Endothelial cell (in vitro differentiated cells): ENCODE measurements around the gene TFIP11. TPM values are rescaled to one million over a fixed set of nuclear protein-coding genes. Genes with fewer than 3 reads are reported as not detected.

Experiments used
- DNase-seq: peaks from one replicate; pipeline ENCODE4 v3.0.0; 2021; ENCODE audit warnings: low spot score
- H3K27ac Mint-ChIP-seq: one replicate; pipeline ENCODE4 v1.8.0; 2021; ENCODE audit warnings: mixed read lengths, inconsistent platforms; ENCODE audit not compliant: unreplicated experiment
- H3K27me3 Mint-ChIP-seq: one replicate; pipeline ENCODE4 v1.8.0; 2021; ENCODE audit warnings: mild to moderate bottlenecking, moderate library complexity, mixed read lengths, inconsistent platforms; ENCODE audit not compliant: unreplicated experiment
- H3K36me3 Mint-ChIP-seq: one replicate; pipeline ENCODE4 v1.8.0; 2021; ENCODE audit warnings: mild to moderate bottlenecking, low read depth, mixed read lengths, inconsistent platforms; ENCODE audit not compliant: unreplicated experiment
- H3K4me1 Mint-ChIP-seq: one replicate; pipeline ENCODE4 v1.8.0; 2021; ENCODE audit warnings: mild to moderate bottlenecking, mixed read lengths, inconsistent platforms; ENCODE audit not compliant: unreplicated experiment
- H3K4me3 Mint-ChIP-seq: one replicate; pipeline ENCODE4 v1.8.0; 2021; ENCODE audit warnings: mild to moderate bottlenecking, mixed read lengths, inconsistent platforms; ENCODE audit not compliant: unreplicated experiment
- H3K9me3 Mint-ChIP-seq: one replicate; pipeline ENCODE4 v1.8.0; 2021; ENCODE audit warnings: mixed read lengths, inconsistent platforms; ENCODE audit not compliant: unreplicated experiment
- CTCF ChIP-seq: fragments of 200-600 bp; sonication (generic); IDR thresholded peaks from one replicate; pipeline ENCODE4 v1.5.0; 2021; ENCODE audit warnings: antibody characterized with exemption; ENCODE audit not compliant: unreplicated experiment
- total RNA-seq: library from RNA; stranded (reverse); fragmentation: NEBNext Ultra II Directional; extraction: Animal tissue kit (Norgen Biotek cat#: 25700); gene quantifications from one replicate; pipeline ENCODE4 v1.2.1, GENCODE V29; 2021; ENCODE audit not compliant: unreplicated experiment

TFIP11 gene
- total RNA-seq, 1 donor from 2014 or later = 38.6 TPM

DNA sequence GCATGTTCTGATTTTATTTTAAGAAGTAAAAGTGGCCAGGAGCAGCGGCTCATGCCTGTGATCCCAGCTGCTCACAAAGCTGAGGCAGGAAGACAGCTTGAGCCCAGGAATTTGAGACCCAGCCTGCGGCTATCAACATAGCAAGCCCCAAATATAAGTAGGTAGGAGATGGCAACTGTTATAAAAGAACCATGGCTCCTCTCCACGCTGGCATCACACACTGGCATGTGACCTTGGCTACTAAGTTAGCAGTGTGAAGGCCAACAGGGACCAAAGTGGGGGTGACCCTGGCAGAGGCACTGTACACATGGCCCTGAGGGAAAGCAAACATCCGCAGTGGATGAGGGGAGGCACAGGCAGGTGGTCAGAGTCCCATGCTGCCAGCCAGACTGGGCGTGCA lies 44.6 kb upstream of the TFIP11 start:
- Mint-ChIP-seq H3K9me3 (no peaks in the 10 kb centered on the region), H3K27ac (no peak overlapping the region), H3K4me1 (peaks cover 10% of the 10 kb centered on the region), H3K4me3 (no peak overlapping the region), H3K36me3 (no peaks in the 10 kb centered on the region), H3K27me3 (no peaks in the 10 kb centered on the region)
- DNase-seq = no peak
- no peak for TF ChIP-seq CTCF

DNA sequence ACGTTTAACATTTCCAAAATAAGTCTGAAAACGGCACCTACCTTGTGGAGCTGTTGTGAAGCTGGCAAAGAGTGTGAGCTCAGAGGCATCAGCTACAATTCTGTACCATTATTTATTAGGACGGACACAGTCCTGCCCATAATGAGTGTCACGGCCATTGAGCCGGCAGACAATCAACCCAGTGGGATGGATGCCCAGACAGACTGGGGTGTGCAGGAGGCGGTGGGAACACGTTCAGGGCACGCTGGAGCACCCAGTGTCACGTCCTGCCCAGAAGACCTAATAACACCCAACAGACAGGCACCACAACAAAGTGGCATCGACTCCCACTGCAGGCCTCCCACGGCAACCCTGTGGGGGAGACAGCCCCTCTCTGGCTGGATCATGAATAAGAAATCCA lies 43.2 kb upstream of the TFIP11 start:
- H3K4me3 Mint-ChIP-seq = no peak overlapping the region
- no peaks in the 10 kb centered on the region for H3K36me3 Mint-ChIP-seq
- no peak overlapping the region for H3K27ac Mint-ChIP-seq
- DNase-seq = no peak
- H3K27me3 Mint-ChIP-seq = no peaks in the 10 kb centered on the region
- TF ChIP-seq CTCF = no peak
- peaks cover 10% of the 10 kb centered on the region for H3K4me1 Mint-ChIP-seq
- H3K9me3 Mint-ChIP-seq = no peaks in the 10 kb centered on the region

DNA sequence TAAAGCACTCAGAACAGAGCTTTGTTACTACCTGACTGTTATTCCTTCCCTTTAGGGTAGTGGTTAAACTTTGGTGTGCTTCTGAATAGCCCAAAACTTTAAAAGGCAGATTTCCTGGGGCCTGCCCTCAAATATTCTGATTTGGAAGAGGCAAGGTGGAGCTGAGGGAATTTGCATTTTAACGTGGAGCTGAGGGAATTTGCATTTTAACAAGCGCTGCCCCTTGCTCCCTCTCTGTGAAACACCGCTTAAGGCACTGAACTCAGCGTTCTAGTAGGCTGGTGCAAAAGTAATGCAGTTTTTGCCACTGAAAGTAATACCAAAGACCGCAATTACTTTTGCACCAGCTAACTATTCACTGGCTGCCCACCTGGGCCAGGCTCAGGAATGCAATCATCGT lies 42.7 kb upstream of the TFIP11 start:
- TF ChIP-seq CTCF = no peak
- Mint-ChIP-seq H3K27ac (peak overlapping the region; percentile 18), H3K27me3 (no peaks in the 10 kb centered on the region), H3K4me3 (no peak overlapping the region), H3K36me3 (no peaks in the 10 kb centered on the region), H3K9me3 (no peaks in the 10 kb centered on the region), H3K4me1 (peaks cover 10% of the 10 kb centered on the region)
- DNase-seq = no peak

DNA sequence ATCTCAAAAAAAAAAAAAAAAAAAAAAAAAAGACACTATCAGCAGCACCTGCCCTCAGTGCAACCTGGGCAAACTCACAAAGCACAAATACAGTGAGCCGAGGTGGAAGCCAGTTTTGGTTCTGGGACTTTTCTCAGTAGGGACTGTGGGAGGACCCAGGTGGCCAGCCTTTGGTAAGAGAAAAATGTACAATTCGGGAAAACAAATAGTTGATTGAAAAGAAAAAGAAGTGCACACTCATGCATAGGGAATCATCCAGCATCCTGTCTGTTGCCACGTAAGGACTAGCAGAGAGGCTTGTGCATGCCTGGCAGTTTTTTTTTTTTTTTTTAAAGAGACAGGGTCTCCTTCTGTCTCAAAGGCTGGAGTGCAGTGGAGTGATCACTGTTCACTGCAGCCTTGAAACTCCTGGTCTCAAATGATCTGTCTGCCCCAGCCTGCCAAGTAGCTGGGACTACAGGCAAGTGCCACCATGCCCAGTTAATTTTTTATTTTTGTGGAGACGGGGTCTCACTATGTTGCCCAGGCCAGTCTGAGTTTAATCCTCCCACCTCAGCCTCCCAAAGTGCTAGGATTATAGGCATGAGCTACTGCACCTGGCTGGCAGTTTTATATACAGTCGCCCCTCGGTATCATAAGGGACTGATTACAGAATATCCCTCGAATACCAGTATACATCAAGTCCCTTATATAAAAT lies 40.9 kb upstream of the TFIP11 start:
- Mint-ChIP-seq H3K4me3 (no peak overlapping the region), H3K9me3 (no peaks in the 10 kb centered on the region), H3K27me3 (no peaks in the 10 kb centered on the region), H3K27ac (peak overlapping the region; percentile 91), H3K4me1 (peaks cover 10% of the 10 kb centered on the region), H3K36me3 (no peaks in the 10 kb centered on the region)
- no peak for TF ChIP-seq CTCF
- DNase-seq = no peak

- H3K36me3 Mint-ChIP-seq = no peaks in the 10 kb centered on the region
- H3K27ac Mint-ChIP-seq = no peak overlapping the region
- no peaks in the 10 kb centered on the region for H3K27me3 Mint-ChIP-seq
- DNase-seq = no peak
- TF ChIP-seq CTCF = no peak
- H3K4me3 Mint-ChIP-seq = no peak overlapping the region
- H3K9me3 Mint-ChIP-seq = no peaks in the 10 kb centered on the region
- H3K4me1 Mint-ChIP-seq = peaks cover 10% of the 10 kb centered on the region
These were observed 40.2 kb upstream of the TFIP11 start for GRCh38 chr22:26552466-26552865.
